Measurements from ENCODE around the gene TMCO4. TPM values are rescaled to one million over a fixed set of nuclear protein-coding genes. Genes with fewer than 3 reads are reported as not detected.

TMCO4 gene
- total and polyA plus RNA-seq, 2 of the 4 experiments (the other 2 are of a cell fraction): 7.3 to 8.6 TPM

- ATAC-seq (ENCODE audit: low read depth): no peak
- dilution Hi-C loops (cut with HindIII; ENCODE audit: low sequenced_read_pairs, unreplicated experiment): no loop called here
- 100% methylated on average over 1 of the region's 9 CpGs; no CpG with 5 or more reads in 1 of the 2 experiments for WGBS, 2 experiments (ENCODE audit: extremely low coverage in 2 of 2, insufficient read length in 1 of 2)
These were observed 143.5 kb downstream of the TMCO4 start for GRCh38 chr1:19656134-19656779.

More at GRCh38 chr1:19656134-19656779, 143.5 kb downstream of the TMCO4 start:
- Histone ChIP-seq H2BK5ac (ENCODE audit: low read depth, low read length, poor library complexity, severe bottlenecking) (no peak overlapping the region), H3K18ac (ENCODE audit: low read depth, low read length) (no peak overlapping the region), H2AK5ac (ENCODE audit: low read depth, low read length) (no peak overlapping the region), H4K8ac (ENCODE audit: low read depth in 2 of 2, low read length in 2 of 2) (no peak overlapping the region), H2BK120ac (ENCODE audit: low read depth, low read length) (no peak overlapping the region), H3K9me3 (ENCODE audit: control insufficient read depth, insufficient read depth, low read length) (no peaks in the 10 kb centered on the region), H2BK20ac (ENCODE audit: low read depth, low read length) (no peak overlapping the region), H3K14ac (replicated peaks; ENCODE audit: low read depth, low read length) (no peak overlapping the region), H3K56ac (ENCODE audit: extremely low read depth, insufficient read depth, low read length) (no peak overlapping the region), H3K4me1 (ENCODE audit: control insufficient read depth, insufficient read depth, low read length) (peaks cover 1% of the 10 kb centered on the region; the same call in 1 of the 2 replicates), H3K27me3 (ENCODE audit: control insufficient read depth, insufficient read depth, low read length) (no peaks in the 10 kb centered on the region), H3K9ac (ENCODE audit: low read depth, low read length) (no peak overlapping the region), H4K91ac (ENCODE audit: insufficient read depth, low read depth, low read length) (no peak overlapping the region), H3K36me3 (ENCODE audit: control insufficient read depth, insufficient read depth, low read length) (peaks cover 23% of the 10 kb centered on the region; the same call in 1 of the 2 replicates), H3K4ac (ENCODE audit: low read depth, low read length) (no peak overlapping the region), H3K79me1 (ENCODE audit: low read depth in 1 of 2, low read length in 2 of 2) (peaks cover 0 to 26% of the 10 kb centered on the region in 2 experiments; a peak in 2 of 4 replicates), H3K4me3 (ENCODE audit: insufficient read depth, low read depth, low read length) (no peak overlapping the region), H3K23ac (ENCODE audit: low read depth, low read length) (no peak overlapping the region), H2AFZ (replicated peaks; ENCODE audit: low read length, poor library complexity) (no peak overlapping the region), H3K4me2 (ENCODE audit: low read depth, low read length) (no peak overlapping the region), H3K9me1 (ENCODE audit: insufficient read depth, low read length) (peaks cover 6% of the 10 kb centered on the region), H2AK9ac (replicated peaks; ENCODE audit: low read depth, low read length, poor library complexity) (no peak overlapping the region), H2BK15ac (ENCODE audit: low read depth, low read length) (no peak overlapping the region), H4K5ac (ENCODE audit: low read depth, low read length) (no peak overlapping the region), H4K20me1 (ENCODE audit: insufficient read depth, low read length) (peaks cover 35% of the 10 kb centered on the region), H3K27ac (ENCODE audit: insufficient read depth, low read length) (no peak overlapping the region)
- TF ChIP-seq, protein P1, sequence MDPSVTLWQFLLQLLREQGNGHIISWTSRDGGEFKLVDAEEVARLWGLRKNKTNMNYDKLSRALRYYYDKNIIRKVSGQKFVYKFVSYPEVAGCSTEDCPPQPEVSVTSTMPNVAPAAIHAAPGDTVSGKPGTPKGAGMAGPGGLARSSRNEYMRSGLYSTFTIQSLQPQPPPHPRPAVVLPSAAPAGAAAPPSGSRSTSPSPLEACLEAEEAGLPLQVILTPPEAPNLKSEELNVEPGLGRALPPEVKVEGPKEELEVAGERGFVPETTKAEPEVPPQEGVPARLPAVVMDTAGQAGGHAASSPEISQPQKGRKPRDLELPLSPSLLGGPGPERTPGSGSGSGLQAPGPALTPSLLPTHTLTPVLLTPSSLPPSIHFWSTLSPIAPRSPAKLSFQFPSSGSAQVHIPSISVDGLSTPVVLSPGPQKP (IDR thresholded peaks at IDR 0.05; ENCODE audit: borderline replicate concordance, low read depth, low read length): no peak
- TF ChIP-seq CEBPB (IDR thresholded peaks at IDR 0.05; ENCODE audit: low read depth, low read length) (no peak), NFE2L2 (IDR thresholded peaks at IDR 0.05; ENCODE audit: low read depth, low read length) (no peak), BHLHE40 (IDR thresholded peaks at IDR 0.05; ENCODE audit: low read depth, low read length) (no peak), MAFK (IDR thresholded peaks at IDR 0.05; ENCODE audit: low read depth, low read length) (no peak), RAD21 (IDR thresholded peaks at IDR 0.05; ENCODE audit: low read length) (no peak)
- intact Hi-C loops (cut with micrococcal nuclease) (no loop called here), in situ Hi-C loops (cut with MboI; ENCODE audit: low sequenced_read_pairs) (no loop called here)
- no peak for DNase-seq
- POLR2A ChIA-PET (ENCODE audit: unreplicated experiment): no interaction called here
- BruUV-seq (replicated peaks): no TSS peak
- CTCF ChIA-PET: no interaction called here
